Brain pericyte (primary cell): Measurements from ENCODE around the gene PLTP.
"Not testable (repeated sequence)": the region's sequence is repeated elsewhere in the genome, so short reads cannot be mapped to it uniquely, and the experiment has no call there.

Experiments used
- DNase-seq: peaks from one replicate; pipeline ENCODE4 v3.0.0-alpha.2; 2012; ENCODE audit warnings: low read depth, low spot score

Gene PLTP

DNA sequence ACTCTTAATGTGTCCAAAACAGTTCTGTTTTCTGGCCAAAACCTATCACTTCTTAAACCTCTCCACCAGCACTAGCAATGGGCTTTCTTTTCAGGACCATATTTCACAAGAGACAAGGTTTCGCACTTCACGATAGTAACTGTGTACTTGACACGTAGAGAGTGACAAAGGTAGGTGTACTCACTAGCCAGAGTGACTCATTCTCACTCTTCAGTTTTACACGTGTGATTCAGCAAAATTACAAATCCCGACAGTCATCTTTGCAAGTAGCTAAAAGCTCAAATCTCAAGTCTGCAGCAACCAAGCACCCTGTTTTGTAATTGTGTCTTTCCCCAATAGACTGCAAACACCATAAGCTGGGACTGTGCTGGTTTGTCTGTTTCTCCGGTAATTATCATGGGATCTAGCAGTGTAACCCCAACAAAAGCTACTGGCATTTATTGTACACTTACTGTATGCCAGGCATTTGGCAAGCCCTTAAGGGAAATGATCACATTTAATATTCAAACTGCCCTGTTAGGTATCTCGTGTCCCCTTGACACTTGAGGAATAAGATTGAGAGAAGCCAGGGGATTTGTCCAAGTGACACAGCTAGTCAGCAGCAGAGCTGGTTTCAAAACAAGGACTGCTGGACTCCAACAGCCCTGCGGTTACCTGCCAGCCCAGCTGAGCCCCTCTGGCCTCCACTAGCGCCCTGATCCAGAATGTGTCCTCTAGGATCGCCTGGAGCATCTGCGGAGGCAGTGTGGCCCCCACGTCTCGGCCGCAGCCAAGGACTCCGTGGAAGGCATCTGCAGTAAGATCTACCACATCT lies 32.4 kb upstream of the PLTP start:
- DNase-seq = no peak

DNA sequence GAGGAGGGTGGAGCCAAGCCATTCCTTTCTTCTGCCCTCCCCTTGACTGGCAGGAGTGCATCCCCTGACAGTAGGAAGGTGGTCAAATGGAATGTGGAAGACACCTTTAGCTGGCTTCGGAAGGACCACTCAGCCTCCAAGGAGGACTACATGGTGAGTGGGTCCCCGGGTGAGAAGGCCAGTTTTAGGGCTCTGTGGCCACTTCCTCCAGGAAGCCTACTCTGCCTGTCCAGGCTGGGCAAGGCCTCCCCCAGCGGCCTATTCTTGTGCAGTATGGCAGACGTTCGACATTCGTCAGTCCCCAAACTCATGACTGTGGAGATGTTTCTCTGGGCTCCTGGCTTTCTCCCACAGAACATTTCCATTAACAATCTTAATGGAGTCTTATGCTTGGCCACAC lies 31.7 kb upstream of the PLTP start:
- no peak for DNase-seq

DNA sequence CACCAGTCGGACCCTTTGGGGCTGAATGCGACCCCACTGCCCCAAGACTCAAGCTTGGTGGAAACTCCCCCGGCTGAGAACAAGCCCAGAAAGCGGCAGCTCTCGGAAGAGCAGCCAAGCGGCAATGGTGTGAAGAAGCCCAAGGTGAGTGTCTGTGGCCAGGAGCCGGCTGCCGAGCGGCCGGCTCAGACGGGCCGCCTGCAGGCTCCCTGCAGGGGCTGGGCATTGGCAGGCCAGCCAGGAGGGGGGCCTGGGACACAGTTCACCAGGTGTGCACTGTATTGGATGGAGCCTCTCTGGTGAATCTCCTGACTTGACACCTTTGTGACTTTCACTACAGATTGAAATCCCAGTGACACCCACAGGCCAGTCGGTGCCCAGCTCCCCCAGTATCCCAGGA lies 28.5 kb upstream of the PLTP start:
- no peak for DNase-seq

DNA sequence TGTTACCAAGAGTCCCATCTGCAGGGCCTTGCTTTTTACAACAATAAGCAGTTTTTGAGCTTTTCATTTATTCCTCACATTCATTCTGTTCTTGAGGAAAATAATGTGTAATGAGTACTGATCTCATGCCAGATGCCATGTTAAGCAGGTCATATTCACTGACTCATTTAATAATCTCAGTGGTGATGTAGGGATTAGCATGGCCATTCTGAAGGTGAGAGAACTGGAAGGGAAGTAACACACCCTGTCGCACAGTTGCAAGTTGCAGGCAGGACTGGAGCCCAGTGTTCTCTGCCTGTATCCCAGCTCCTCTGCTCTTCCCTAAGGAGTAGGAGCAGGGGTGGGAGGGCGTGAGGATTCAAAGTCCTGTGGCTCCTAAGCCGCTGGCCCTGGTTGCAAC lies 28.1 kb upstream of the PLTP start:
- DNase-seq = no peak

DNA sequence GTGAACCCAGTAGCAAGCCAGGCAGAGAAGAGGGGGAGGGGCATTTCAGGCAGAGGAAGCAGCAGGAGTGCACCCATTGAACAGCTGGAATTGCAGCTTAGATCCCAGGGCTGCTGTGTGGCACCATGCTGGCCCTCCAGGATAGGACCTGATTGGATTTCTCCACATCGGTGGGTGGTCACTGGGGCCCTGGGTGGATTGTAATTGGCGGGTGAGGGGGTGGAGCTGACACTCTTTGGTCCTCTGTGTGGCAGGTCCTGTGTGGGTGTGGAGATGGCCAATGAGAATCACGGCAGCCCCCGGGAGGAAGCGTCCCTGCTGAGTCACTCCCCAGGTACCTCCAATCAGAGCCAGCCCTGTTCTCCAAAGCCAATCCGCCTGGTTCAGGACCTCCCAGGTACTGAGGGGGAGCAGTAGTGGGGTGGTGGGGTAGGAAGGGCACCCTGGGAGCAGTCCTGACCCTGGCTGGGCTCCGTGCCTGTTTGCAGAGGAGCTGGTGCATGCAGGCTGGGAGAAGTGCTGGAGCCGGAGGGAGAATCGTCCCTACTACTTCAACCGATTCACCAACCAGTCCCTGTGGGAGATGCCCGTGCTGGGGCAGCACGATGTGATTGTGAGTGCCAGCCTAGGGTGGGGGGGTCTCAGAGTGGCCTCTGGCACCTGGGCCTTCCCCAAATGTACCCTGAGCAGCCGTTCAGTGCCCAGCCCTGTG lies 26.9 kb upstream of the PLTP start:
- no peak for DNase-seq

DNA sequence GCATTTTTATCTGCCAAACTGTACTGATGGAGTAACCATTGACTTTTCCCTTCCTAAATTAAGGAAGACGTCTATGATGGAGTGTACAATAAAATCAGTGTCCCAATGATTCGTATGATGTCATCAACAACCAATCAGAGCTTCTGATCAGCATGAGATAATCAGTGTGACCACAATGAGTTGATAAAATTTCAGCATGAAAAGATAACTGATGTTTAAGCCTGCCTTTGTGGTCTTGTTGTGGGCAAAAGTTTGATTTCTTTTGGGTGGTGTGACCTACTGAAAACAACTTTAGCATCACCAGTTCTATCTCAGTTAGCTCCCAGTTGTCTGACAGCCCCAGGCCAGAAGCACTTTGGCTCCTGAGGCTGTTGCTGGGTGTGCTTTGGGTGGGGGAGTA lies 25.8 kb upstream of the PLTP start:
- DNase-seq = no peak

DNA sequence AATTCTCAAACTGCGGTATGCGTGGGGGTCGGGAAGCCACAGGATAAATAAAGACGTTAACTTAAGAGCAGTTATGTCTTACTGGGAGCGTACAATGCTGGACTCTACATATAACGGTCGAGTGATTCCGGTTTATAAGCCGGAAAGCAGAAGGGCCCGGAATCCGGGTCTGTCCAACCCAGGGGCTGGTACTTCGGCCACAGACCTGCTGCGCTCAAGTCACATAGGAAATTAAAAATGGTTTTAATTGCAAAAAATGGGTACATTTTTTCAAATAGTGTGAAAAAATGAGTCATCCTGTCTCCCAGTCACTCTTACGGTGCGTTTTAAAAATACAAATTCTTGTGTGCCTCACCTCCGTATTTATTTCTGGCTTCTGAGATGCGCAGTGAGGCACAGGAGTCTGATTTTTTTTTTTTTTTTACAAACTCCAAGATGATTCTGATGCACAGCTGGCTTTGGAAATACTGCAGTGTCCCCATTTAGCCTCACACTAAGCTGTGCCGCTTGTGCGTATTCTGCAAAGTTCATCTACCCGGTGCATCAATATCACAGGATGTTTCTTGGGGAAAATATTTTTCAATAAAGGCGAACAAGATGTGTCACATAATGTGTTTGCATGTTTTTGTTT lies 23.6 kb upstream of the PLTP start:
- no peak for DNase-seq

DNA sequence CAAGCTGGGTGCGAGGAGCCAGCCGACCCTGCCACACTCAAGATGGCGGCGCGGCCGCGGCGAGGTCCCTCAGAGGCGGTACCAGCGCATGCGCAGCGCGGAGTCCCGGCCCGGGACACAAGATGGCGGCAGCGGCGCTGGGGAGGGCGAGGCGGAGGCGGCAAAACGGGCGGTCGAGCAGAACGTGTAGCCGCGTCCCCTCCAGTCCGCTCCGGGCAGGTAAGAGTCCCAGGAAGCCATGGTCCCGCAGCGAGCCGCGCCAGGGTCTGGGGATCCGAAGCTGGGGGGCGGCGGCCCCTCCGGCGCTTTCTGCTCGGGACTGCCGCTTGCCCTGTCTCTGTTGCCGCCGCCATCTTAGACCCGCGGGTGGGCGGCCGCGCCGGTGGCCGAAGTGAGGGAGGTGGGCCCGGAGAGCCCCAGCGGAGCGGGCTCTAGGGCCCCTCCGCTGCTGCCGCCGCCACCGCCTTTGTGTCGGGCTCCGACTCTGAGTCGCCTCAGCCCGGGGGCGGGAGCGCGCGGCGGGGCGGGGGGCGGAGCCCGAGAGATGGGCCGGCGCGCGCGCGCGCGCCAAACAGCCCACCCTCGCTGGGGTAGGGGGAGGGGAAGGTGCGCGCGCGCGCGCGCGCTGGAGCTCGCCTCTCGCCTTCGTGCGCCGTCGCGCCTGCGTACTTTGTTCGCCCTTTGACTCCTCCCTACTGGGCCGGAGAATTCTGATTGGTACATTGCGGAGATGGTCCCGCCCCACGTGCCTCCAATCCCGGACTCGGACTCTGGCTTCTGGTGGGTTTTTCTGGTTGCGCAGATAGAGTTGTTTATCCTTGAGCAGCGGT lies 22.8 kb upstream of the PLTP start, which contains the start of gene PCIF1:
PCIF1 (plus strand) TSS at position 98 of the 830 bp plus-strand sequence. CDS start 4,317 bp downstream, outside the sequence.
- peak; percentile 96 for DNase-seq

DNA sequence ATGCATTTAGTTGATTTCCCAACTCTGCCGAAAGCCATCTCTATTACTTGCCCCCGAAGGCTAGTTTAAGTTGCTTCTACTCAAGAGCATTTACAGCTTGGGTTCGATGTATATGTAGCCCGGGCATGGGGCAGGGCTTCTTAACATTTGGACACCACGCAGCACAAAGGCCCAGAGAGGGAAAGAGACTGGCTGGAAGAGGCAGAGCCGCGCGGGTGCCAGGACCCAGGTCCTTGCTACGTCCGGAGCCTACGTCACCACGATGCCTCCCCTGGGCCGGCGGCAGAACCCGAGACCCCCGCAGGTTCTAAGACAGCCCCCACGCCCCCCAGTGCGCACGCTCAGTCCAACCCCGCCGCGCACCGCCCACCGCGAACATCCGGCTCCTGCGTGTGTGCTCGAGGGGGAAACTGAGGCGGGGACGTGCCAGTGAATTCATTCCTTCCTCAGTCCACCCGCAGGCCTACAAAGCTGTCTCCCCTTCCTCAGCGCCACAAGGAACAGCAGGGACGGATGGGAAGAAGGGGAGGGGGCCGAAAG lies 22.2 kb upstream of the PLTP start:
- DNase-seq = no peak

DNA sequence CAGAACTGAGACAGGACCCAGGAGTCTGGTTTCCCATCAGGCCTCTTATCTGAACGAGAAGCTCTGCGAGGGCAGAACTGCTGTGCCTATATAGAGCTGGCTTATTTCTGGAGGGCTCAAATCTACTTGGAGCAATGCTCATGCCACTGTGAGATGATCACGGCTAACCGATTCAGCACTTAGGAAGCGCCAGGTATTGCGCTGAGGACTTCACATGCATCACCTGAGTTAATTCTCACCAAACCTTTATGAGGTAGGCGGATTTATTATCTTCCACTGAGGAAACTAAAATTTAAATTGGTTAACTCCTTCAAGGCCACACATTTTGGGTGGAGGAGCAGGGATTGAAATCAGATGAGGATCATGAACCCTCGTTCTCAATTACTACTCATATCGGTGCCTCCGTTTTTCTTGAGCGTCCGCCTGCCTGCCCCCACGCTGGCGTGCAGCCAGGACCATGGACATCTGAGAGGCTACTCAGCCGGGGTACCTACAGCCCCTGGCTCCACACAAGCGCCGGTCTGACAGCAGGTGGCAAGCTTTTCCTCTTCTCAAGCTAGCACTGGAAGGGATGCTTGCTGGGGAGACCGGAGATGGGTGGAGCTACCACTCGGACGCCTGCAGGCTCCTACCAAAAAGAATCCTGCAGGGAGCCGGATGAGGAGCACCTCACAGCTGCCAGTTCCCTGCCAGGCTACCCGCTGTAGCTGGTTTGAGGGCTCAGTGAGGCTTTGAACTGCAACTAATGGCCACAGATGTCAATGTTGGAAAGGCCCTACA lies 21.5 kb upstream of the PLTP start:
- DNase-seq = peak; percentile 67

DNA sequence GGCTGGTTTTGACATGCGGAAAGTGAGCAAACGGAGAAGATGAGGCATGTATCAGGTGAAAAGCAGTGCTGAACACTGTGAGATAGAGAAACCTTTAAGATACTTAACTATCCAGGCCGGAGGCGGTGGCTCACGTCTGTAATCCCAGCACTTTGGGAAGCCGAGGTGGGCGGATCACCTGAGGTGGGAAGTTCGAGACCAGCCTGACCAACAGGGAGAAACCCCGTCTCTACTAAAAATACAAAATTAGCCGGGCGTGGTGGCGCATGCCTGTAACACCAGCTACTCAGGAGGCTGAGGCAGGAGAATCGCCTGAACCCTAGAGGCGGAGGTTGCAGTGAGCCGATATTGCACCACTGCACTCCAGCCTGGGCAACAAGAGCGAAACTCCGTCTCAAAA lies 19.7 kb upstream of the PLTP start:
- not testable (repeated sequence) for DNase-seq

DNA sequence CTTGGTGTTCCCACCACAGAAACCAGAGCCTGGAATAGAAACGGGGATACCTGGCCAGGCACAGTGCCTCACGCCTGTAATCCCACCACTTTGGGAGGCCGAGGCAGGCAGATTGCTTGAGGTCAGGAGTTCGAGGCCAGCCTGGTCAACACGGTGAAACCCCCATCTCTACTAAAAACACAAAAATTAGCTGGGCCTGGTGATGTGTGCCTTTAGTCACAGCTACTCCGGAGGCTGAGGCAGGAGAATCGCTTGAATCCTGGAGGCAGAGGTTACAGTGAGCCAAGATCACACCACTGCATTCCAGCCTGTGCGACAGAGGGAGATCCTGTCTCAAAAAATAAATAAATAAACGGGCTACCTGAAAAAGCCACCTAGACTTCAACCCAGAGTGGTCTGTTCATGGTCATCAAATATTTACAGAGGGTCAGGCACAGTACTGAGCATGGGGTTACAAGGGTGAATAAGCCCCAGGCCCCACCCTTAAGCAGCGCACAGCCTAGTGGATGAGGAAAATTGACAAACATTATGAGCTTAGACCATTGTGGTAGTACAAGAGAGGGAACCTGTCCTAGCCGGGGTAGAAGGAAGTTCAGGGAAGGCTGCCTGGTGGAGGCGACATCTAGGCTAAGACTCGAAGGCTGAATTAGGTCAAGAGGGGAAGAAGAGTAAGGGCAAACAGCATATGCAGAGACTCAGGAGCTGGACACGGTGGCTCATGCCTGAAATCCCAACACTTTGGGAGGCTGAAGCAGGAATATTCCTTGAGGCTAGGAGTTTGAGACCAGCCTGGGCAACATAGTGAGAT lies 15.3 kb upstream of the PLTP start:
- no peak for DNase-seq

DNA sequence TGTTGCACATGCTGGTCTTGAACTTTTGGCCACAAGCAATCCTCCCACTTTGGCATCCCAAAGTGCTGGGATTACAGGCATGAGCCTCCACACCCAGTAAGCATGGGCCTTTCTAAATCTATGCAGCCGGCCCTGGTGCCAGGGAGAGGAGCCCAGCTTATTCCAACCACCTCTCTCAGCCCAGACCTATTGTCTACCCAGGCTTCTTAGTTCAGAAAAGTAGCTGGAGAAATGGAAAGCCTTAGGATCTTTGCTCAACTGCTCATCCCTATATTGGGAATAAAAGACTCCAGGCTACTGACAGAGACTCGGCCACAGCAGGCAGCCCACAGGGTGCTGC lies 14.7 kb upstream of the PLTP start:
- no peak for DNase-seq

DNA sequence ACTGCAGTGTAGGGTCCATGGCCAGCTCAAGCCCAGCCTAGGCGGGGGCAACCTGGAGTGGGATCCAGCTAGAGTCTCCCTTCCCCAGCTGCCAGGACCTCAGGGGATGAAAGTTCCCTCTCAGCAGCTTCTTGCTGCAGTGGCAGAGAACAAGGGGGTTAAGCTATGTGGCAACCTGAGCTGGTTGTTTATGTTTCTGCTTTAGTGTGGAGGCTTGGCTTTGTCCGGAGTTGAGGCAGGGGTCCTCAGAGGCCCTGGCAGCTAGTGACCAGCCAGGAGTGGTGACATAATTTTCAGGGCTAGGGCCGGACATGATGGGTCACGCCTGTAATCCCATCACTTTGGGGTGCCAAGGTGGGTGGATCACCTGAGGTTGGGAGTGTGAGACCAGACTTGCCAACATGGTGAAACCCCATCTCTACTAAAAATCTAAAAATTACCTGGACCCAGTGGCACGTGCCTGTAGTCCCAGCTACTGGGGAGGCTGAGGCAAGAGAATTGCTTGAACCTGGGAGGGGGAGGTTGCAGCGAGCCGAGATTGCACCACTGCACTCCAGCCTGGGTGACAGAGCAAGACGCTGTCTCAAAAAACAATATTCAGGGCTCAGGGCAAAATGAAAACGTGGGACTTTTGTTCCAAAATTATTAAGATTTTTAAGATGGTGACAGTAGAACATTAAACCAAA lies 14.0 kb upstream of the PLTP start:
- DNase-seq = no peak

DNA sequence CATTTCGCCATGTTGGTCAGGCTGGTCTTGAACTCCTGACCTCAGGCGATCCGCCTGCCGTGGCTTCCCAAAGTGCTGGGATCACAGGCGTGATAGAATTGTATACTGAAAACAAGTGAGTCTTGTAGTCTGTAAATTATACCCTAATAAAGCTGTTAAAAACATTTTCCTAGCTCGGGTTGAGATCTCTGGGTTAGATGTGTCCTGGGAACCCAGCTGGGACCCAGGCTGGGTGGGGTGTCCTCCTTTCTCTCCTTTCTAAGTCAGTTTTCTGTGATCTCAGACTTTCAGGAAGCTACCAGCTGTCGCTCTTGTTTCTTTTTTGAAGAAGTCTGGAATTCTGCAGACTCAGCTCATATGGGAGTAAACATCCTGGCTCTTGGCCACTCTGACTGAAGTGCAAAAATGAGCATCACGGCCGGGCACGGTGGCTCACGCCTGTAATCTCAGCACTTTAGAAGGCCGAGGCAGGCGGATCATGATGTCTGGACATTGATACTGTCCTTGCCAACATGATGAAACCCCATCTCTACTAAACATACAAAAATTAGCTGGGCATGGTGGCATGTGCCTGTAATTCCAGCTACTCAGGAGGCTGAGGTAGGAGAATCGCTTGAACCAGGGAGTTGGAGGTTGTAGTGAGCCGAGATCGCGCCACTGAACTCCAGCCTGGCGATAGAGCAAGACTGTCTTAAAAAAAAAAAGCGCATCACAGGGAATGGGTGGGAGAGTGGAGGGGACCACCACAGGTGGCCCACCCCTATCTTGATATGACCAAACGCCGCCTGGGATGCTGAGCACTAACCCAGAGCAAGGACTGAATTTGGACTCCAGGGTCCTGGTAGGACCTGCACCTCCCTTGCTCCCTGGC lies 12.7 kb upstream of the PLTP start:
- no peak for DNase-seq

DNA sequence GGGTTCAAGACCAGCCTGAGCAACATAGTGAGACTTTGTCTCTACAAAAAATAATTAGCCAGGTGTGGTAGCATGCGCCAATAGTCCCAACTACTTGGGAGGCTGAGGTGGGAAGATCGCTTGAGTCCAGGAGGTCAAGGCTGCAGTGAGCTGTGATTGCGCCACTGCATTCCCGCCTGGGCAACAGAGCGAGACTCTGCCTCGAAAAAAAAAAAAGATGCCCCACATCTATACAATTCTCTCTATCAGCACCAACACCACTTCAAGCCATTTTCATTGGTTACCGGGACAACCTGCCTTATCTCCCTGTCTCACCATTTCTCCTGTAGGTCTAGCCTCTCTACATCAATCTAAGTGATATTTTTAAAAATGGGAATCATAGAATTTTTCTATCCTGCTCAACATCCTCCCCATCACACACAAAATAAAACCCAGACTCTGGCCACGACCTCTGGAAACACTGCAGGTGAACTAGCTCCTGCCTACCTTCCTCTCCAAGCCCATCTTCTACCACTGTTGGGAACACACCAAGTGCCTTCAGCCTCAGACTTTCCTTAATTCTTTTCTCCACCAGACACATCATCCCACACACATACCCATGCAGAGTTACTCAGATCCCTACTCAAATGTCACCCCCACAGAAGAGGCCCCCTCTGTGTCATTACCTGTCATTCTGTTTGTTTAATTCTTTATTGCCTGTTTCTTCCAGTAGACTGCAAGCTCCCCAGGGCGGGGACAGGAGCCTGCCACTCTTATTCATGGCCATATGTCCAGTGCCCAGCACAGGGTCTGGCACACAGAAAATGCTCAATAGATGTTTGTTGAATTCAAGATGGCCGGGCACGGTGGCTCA lies 9.6 kb upstream of the PLTP start:
- no peak for DNase-seq
